Heart left ventricle (tissue), 13 donors: ENCODE measurements around the gene BNC2.

Experiments
- CTCF ChIP-seq, 12 donors: fragments of 200-600 bp; sonication (generic) in 4 of 12; IDR thresholded peaks; one replicate each; pipeline versions ENCODE4 v1.5.0 to v1.8.0; 2018 to 2022; ENCODE audit warnings: antibody characterized with exemption in 12 of 12, mild to moderate bottlenecking in 5 of 12
- POLR2A ChIP-seq, 2 donors: fragments of 450-650 bp; IDR thresholded peaks; one replicate each; pipeline ENCODE4 v1.6.1; 2017; ENCODE audit warnings: antibody characterized with exemption in 2 of 2, mild to moderate bottlenecking in 2 of 2, moderate library complexity in 2 of 2
- donor health status: ischemic (EF 13 %, LVEDD 7.1; RV severe dilation, severe dysfunction).
- donor health status: DM: no; HTN: yes; CAD: no.
- donor health status: DM: no; HTN: no; CAD: no.
- donor health status: ischemic (EF 25% LVEDD 6.9; RV normal size, moderate dysfunction).
- donor health status: ischemic (EF 25% LVEDD 5.7; RV mildly dilated, moderate dysfunction).
- donor health status: ischemic (EF 35%, LVEDD 5.7; RV mildly dilated, moderate dysfunction).
- donor health status: nonischemic (EF 11% LVEDD 7.7; RV severe dilation, severe dysfunction).
- donor health status: DM: yes; HTN: yes; CAD: no.
- donor health status: PGD.
- donor health status: ischemic (EF 29% LVEDD 5.4; RV normal size, mild dysfunction).
- donor health status: nonischemic (EF 23%, LVEDD 6.1; RV moderate dilation, normal function).

GRCh38 chr9:16794871-16795639 is 75.4 kb downstream of the BNC2 start:
- no peak for TF ChIP-seq CTCF (IDR thresholded peaks at IDR 0.05)
- no peak for TF ChIP-seq POLR2A (IDR thresholded peaks at IDR 0.05)
